Measurements from ENCODE around the gene MAGEB2. TPM values are rescaled to one million over a fixed set of nuclear protein-coding genes. Genes with fewer than 3 reads are reported as not detected.

Gene MAGEB2
- total RNA-seq, 1 experiment from 2014 or later: 0.10 TPM

- H3K4me3 ChIP-seq (ENCODE audit: low read depth in 2 of 2, low read length in 2 of 2): no peak overlapping the region
- no peaks in the 10 kb centered on the region for H3K9me3 ChIP-seq (ENCODE audit: control insufficient read depth, insufficient read depth, low read depth, low read length)
- intact Hi-C loops (cut with micrococcal nuclease; ENCODE audit: unreplicated experiment) (no loop called here), in situ Hi-C loops (cut with HindIII; ENCODE audit: low pct_unique_long_range_greater_than_20kb, low sequenced_read_pairs) (no loop called here)
- H3K27me3 ChIP-seq (ENCODE audit: control insufficient read depth, insufficient read depth, low read length): no peaks in the 10 kb centered on the region
- H3K36me3 ChIP-seq (ENCODE audit: control insufficient read depth, insufficient read depth, low read length): no peaks in the 10 kb centered on the region
- H3K27ac ChIP-seq (ENCODE audit: low read length): no peak overlapping the region
- ATAC-seq (no peak), DNase-seq (ENCODE audit: low read depth, low spot score) (no peak)
- no peaks in the 10 kb centered on the region for H3K4me1 ChIP-seq (ENCODE audit: control insufficient read depth, insufficient read depth, low read length)
- TF ChIP-seq TCF7L2 (IDR thresholded peaks at IDR 0.05; ENCODE audit: low read depth, low read length): no peak
- POLR2A ChIA-PET: no interaction called here
- no TSS peak for BruUV-seq (replicated peaks)
- CTCF ChIA-PET: no interaction called here
Observed at GRCh38 chrX:30224536-30224935, 9.2 kb downstream of the MAGEB2 start.

GRCh38 chrX:30228526-30228925, 13.2 kb downstream of the MAGEB2 start:
- no peak overlapping the region for H3K4me3 ChIP-seq (ENCODE audit: low read depth in 2 of 2, low read length in 2 of 2)
- POLR2A ChIA-PET: no interaction called here
- H3K27me3 ChIP-seq (ENCODE audit: control insufficient read depth, insufficient read depth, low read length): no peaks in the 10 kb centered on the region
- TF ChIP-seq POLR2AphosphoS5 (IDR thresholded peaks at IDR 0.05; ENCODE audit: low read depth, low read length) (no peak), CTCF (IDR thresholded peaks at IDR 0.05) (no peak), REST (IDR thresholded peaks at IDR 0.05; ENCODE audit: insufficient read depth in 1 of 2, low read depth in 2 of 2, low read length in 1 of 2) (no peak), TCF7L2 (IDR thresholded peaks at IDR 0.05; ENCODE audit: low read depth, low read length) (no peak), SIN3A (IDR thresholded peaks at IDR 0.05; ENCODE audit: borderline replicate concordance, insufficient read depth, low read depth, low read length) (no peak)
- H3K9me3 ChIP-seq (ENCODE audit: control insufficient read depth, insufficient read depth, low read depth, low read length): no peaks in the 10 kb centered on the region
- H3K36me3 ChIP-seq (ENCODE audit: control insufficient read depth, insufficient read depth, low read length): no peaks in the 10 kb centered on the region
- in situ Hi-C loops (cut with HindIII; ENCODE audit: low pct_unique_long_range_greater_than_20kb, low sequenced_read_pairs): no loop called here
- BruUV-seq (replicated peaks): no TSS peak
- no peaks in the 10 kb centered on the region for H3K4me1 ChIP-seq (ENCODE audit: control insufficient read depth, insufficient read depth, low read length)
- ATAC-seq (no peak), DNase-seq (ENCODE audit: low read depth, low spot score) (no peak)
- no peak overlapping the region for H3K27ac ChIP-seq (ENCODE audit: low read length)
- CTCF ChIA-PET: no interaction called here
- intact Hi-C loops (cut with micrococcal nuclease; ENCODE audit: unreplicated experiment): no loop called here

GRCh38 chrX:30230395-30230794, 15.0 kb downstream of the MAGEB2 start, which contains the start of gene MAGEB3:
TSS of gene MAGEB3 (plus strand) at chrX:30230657. CDS start at chrX:30235925, 5,268 bp downstream.
- Histone ChIP-seq H3K9me3 (ENCODE audit: control insufficient read depth, insufficient read depth, low read depth, low read length) (no peaks in the 10 kb centered on the region), H3K4me1 (ENCODE audit: control insufficient read depth, insufficient read depth, low read length) (no peaks in the 10 kb centered on the region), H3K4me3 (ENCODE audit: low read depth in 2 of 2, low read length in 2 of 2) (no peak within 1 kb of the TSS), H3K27me3 (ENCODE audit: control insufficient read depth, insufficient read depth, low read length) (no peaks in the 10 kb centered on the region), H3K36me3 (ENCODE audit: control insufficient read depth, insufficient read depth, low read length) (no peaks in the 10 kb centered on the region), H3K27ac (ENCODE audit: low read length) (no peak within 1 kb of the TSS)
- ChIA-PET CTCF (no interaction called here), POLR2A (no interaction called here)
- no TSS peak for BruUV-seq (replicated peaks)
- in situ Hi-C loops (cut with HindIII; ENCODE audit: low pct_unique_long_range_greater_than_20kb, low sequenced_read_pairs): no loop called here
- no peak for DNase-seq (ENCODE audit: low read depth, low spot score)
- no peak for TF ChIP-seq TCF7L2 (IDR thresholded peaks at IDR 0.05; ENCODE audit: low read depth, low read length)
- no peak for TF ChIP-seq POLR2AphosphoS5 (IDR thresholded peaks at IDR 0.05; ENCODE audit: low read depth, low read length)
- TF ChIP-seq CTCF (IDR thresholded peaks at IDR 0.05): no peak
- no peak for TF ChIP-seq SIN3A (IDR thresholded peaks at IDR 0.05; ENCODE audit: borderline replicate concordance, insufficient read depth, low read depth, low read length)
- no peak for TF ChIP-seq REST (IDR thresholded peaks at IDR 0.05; ENCODE audit: insufficient read depth in 1 of 2, low read depth in 2 of 2, low read length in 1 of 2)
- intact Hi-C loops (cut with micrococcal nuclease; ENCODE audit: unreplicated experiment): no loop called here
- ATAC-seq: no peak

All from Panc1 (cell line).